Osteocyte (in vitro differentiated cells): ENCODE results near the gene TBCA. TPM values are rescaled to one million over a fixed set of nuclear protein-coding genes. Genes with fewer than 3 reads are reported as not detected.
A peak's percentile ranks its signal among the peaks of the same experiment; 100 is the strongest.
"Not testable (repeated sequence)": the region's sequence is repeated elsewhere in the genome, so short reads cannot be mapped to it uniquely, and the experiment has no call there.

Experiments
- DNase-seq: peaks from one replicate; pipeline ENCODE4 v3.0.0; 2021; ENCODE audit warnings: mixed read lengths; ENCODE audit not compliant: unreplicated experiment; ENCODE audit errors: extremely low spot score
- H3K27ac Mint-ChIP-seq: one replicate; pipeline ENCODE4 v1.8.0; 2021; ENCODE audit warnings: mild to moderate bottlenecking, mixed read lengths; ENCODE audit not compliant: unreplicated experiment
- H3K27me3 Mint-ChIP-seq: one replicate; pipeline ENCODE4 v1.8.0; 2021; ENCODE audit warnings: mixed read lengths; ENCODE audit not compliant: unreplicated experiment
- H3K36me3 Mint-ChIP-seq: one replicate; pipeline ENCODE4 v1.8.0; 2021; ENCODE audit warnings: mixed read lengths; ENCODE audit not compliant: unreplicated experiment
- H3K4me1 Mint-ChIP-seq: one replicate; pipeline ENCODE4 v1.8.0; 2021; ENCODE audit warnings: mixed read lengths; ENCODE audit not compliant: unreplicated experiment
- H3K4me3 Mint-ChIP-seq: one replicate; pipeline ENCODE4 v1.8.0; 2021; ENCODE audit warnings: mild to moderate bottlenecking, moderate library complexity, mixed read lengths; ENCODE audit not compliant: unreplicated experiment
- H3K9me3 Mint-ChIP-seq: one replicate; pipeline ENCODE4 v1.8.0; 2021; ENCODE audit warnings: mixed read lengths; ENCODE audit not compliant: unreplicated experiment
- total RNA-seq: library from RNA; stranded (reverse); gene quantifications from 2 replicates; pipeline ENCODE4 v1.2.1, GENCODE V29; 2021
- TF ChIP-seq, protein P1 (sequence below): fragments of 200-600 bp; sonication (generic); IDR thresholded peaks from 2 replicates; pipeline ENCODE4 v1.5.0; 2021; ENCODE audit warnings: antibody characterized with exemption, mild to moderate bottlenecking, moderate library complexity

The TBCA gene
- total RNA-seq, 1 donor from 2014 or later: 164 TPM

DNA sequence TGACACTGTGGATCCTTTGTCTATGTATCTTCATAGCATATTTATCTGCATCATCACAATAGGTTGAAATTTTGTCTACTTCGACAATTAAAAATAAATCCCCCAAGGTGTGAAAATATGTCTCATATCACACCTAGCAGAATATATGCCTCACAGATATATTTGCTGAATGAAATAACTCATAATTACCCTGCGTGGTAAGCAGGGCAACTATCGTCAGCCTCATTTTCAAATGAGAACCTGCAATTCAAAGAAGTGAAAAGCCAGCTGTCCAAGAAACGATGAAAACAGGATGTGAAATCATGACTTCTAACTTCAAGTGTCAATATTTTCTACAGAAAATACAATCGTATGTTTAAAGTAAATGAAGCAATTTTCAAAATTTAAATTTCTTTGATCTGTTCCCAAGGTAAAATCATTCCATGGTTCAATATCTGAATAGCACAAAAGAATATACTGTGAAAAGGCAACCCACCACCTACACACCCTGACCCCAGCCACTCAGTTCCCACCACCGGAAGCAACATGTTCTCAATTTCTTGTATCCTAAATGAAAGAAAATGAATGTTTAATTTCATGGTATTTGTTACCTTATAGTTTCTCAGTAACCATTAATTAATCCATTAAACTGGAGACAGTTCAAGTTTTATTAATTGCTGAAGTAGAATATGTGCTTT lies 57.1 kb downstream of the TBCA start:
- H3K9me3 Mint-ChIP-seq: no peaks in the 10 kb centered on the region
- H3K4me1 Mint-ChIP-seq: peaks cover 11% of the 10 kb centered on the region
- no peak overlapping the region for H3K27ac Mint-ChIP-seq

DNA sequence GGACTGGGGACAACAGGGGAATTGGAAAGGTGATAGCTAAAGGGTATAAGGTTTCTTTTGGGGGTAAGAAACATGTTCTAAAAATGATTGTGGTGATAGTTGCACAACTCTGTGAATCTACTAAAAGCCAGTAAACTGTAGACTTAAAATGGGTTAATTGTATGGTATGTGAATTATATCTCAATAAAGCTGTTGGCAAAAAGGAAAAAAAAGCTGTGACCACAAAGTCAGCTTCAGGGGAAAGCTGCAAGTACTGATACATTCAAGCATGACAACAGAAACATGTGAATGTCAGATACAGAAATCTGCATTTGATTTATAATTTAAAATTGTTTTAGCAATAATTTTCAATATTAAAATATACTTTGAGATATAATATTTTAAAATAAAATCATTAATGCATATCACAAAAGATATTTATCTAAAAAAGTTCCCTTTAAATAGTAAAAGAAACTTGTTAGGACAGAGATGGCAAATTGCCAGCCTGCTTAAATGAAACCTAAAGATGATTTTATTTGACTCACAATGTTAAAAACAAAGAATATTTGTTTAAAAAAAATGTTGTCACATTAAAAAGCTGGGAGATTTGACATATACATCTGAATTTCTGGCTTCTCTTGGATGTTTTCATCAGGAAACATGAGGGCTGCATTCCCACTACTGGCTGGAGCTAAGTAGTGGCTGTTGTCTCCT lies 66.0 kb downstream of the TBCA start:
- TF ChIP-seq, protein P1, sequence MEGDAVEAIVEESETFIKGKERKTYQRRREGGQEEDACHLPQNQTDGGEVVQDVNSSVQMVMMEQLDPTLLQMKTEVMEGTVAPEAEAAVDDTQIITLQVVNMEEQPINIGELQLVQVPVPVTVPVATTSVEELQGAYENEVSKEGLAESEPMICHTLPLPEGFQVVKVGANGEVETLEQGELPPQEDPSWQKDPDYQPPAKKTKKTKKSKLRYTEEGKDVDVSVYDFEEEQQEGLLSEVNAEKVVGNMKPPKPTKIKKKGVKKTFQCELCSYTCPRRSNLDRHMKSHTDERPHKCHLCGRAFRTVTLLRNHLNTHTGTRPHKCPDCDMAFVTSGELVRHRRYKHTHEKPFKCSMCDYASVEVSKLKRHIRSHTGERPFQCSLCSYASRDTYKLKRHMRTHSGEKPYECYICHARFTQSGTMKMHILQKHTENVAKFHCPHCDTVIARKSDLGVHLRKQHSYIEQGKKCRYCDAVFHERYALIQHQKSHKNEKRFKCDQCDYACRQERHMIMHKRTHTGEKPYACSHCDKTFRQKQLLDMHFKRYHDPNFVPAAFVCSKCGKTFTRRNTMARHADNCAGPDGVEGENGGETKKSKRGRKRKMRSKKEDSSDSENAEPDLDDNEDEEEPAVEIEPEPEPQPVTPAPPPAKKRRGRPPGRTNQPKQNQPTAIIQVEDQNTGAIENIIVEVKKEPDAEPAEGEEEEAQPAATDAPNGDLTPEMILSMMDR: no peak

More for the DNA sequence above, 57.1 kb downstream of the TBCA start:
- Mint-ChIP-seq H3K27me3 (no peaks in the 10 kb centered on the region), H3K36me3 (no peaks in the 10 kb centered on the region), H3K4me3 (no peak overlapping the region)
- DNase-seq: no peak
- TF ChIP-seq, protein P1: no peak

DNA sequence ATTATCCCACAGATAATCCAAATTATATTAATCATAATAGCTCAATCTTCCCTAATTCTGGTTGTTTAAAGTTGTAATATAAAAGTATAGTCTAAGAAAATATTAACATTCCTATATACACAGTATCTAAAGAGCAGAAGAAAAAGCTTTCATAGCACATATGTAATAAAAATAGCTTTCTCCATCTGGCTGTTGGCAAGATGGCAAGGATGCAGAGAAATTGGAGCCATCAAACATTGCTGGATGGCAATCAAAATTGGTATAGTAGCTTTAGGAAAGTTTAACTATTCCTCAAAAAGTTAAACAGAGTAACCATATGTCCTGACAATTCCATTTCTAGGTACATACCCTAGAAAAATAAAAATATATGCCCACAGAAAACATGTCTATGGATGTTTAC lies 66.8 kb downstream of the TBCA start:
- TF ChIP-seq, protein P1: no peak
- Mint-ChIP-seq H3K9me3 (no peaks in the 10 kb centered on the region), H3K36me3 (peaks cover 26% of the 10 kb centered on the region), H3K4me3 (no peak overlapping the region), H3K4me1 (peaks cover 3% of the 10 kb centered on the region), H3K27ac (no peak overlapping the region), H3K27me3 (no peaks in the 10 kb centered on the region)
- DNase-seq: no peak

More for the DNA sequence above, 66.0 kb downstream of the TBCA start:
- Mint-ChIP-seq H3K27me3 (no peaks in the 10 kb centered on the region), H3K4me1 (peaks cover 5% of the 10 kb centered on the region), H3K4me3 (no peak overlapping the region), H3K36me3 (peaks cover 19% of the 10 kb centered on the region), H3K27ac (no peak overlapping the region), H3K9me3 (no peaks in the 10 kb centered on the region)
- DNase-seq: no peak

DNA sequence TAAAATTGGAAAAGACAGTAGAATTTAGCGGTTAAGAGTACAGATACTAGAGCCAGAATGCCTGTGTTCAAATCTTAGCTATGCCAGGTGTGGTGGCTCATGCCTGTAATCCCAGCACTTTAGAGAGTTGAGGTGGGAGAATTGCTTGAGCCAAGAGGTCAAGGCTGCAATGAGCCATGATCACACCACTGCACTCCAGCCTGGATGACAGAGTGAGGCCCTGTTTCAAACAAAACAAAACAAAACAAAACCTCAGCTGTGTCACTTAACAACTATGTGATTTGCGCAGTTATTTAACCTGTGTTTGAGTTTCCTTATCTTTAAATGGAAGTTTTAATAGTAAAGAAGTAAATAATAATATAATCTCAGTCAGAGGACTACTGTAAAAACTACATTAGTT lies 68.3 kb downstream of the TBCA start:
- Mint-ChIP-seq H3K27me3 (no peaks in the 10 kb centered on the region), H3K27ac (no peak overlapping the region), H3K4me3 (no peak overlapping the region), H3K9me3 (no peaks in the 10 kb centered on the region), H3K36me3 (peaks cover 34% of the 10 kb centered on the region), H3K4me1 (peaks cover 3% of the 10 kb centered on the region)
- TF ChIP-seq, protein P1: no peak
- no peak for DNase-seq

DNA sequence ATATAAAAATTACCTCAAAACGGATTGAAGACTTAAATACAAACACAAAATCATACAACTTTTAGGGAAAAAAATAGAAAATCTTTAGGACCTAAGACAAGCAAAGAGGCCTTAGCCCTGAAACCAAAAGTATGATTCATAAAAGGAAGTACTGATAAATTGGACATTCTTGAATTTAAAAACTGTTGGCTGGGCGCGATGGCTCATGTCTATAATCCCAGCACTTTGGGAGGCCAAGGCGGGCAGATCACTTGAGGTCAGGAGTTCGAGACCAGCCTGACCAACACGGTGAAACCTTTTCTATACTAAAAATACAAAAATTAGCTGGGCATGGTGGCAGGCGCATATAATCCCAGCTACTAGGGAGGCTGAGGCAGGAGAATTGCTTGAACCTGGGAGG lies 76.6 kb downstream of the TBCA start:
- DNase-seq, H3K4me3 Mint-ChIP-seq, H3K9me3 Mint-ChIP-seq, H3K27me3 Mint-ChIP-seq: not testable (repeated sequence)
- Mint-ChIP-seq H3K36me3 (peaks cover 43% of the 10 kb centered on the region), H3K4me1 (peaks cover 11% of the 10 kb centered on the region), H3K27ac (peak overlapping the region; percentile 19)
